ENCODE measurements around the gene ABCG2.
A peak's percentile ranks its signal among the peaks of the same experiment; 100 is the strongest.

ABCG2 gene

DNA sequence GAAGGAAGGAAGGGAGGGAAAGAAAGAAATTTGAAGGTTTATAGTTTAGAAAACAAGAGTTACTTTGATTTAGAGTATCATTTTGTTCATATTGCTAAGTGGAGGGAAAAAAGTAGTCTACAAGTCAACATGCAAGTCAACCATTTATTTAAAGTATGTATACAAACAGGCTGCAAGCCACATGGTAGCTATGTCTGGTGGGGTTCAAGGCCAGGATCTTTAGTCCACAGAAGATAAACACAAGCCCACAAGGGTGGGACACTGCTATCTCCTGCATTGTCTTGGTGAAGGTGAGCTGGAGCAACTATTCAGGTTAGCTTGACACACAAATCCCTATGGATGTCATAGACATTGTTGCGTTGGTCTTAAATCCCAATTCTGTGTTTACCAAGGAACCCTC lies 71.4 kb downstream of the ABCG2 start:
- H3K4me3 ChIP-seq, result no peak overlapping the region

DNA sequence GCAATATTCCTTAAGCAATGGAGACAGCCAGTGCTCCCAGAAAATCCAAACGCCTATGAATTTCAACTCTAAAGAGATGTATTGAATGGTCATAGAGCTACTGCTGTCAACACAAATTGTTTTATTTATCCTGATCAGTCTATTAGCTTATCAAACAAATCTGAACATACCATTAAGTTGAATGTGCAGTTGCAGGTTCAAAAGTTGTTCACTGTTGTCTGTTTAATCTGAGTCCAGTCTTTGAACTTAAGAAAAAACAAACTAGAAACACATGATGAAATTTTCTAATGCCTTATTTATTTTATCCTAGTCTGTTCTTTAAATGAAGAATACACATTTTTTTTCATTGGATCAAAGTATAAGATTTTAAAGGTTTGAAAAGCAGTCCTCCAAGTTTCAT lies 77.8 kb downstream of the ABCG2 start:
- H3K27ac ChIP-seq, result no peak overlapping the region
- H3K4me3 ChIP-seq, result no peak overlapping the region

More for the DNA sequence above, 71.4 kb downstream of the ABCG2 start:
- H3K27ac ChIP-seq, result no peak overlapping the region

DNA sequence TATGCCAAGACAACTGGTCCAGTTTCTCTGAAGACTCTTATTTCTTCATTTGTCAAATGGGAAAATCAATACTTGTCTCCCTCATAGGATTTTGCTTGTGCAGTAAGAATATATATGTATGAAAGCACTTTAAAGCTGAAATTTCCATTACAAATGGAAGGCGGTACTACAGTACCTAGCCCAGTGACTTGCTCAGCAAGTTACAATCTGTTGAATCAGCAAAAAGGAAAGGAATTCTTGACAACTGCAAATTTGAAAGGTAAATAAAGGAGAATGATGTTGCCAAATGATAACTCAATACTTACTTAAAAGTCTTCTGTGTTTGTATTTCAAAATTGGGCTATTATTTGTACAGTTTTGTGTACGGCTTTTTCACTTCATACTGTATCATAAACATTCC lies 79.9 kb downstream of the ABCG2 start:
- peak overlapping the region in 3 of 21 experiments; percentile 17 to 54 (median 33) for H3K27ac ChIP-seq
- H3K4me3 ChIP-seq, result no peak overlapping the region

DNA sequence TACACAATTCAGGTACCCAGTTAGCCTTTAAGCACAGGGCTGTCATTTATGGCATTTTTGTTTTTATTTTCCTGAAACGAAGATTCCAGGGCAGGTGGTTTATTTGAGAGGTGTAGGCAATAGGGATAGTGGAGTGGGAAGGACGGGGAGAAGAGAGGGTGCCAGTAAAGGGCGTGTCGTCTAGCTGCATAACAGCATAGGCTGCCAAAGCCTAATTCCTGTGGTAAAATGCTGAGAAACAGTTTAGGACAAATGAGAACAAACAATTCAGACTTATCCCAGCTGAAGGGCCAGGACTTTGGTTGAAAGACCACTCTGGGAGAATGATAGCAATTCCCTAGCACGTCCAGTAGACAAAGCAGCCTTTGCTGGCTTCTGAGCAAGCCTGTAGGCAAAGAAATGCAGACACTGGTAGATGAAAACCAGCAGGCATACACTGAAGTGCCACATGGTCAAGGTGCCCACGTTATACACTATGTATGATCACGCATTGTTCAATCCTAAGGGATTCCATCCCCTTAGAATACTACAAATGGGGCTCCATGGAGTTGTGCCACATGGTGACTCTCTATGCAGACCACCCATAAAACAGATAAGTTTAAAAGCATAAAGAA lies 80.4 kb downstream of the ABCG2 start:
- H3K4me3 ChIP-seq, result no peak overlapping the region
- H3K27ac ChIP-seq, result peak overlapping the region in 3 of 21 experiments; percentile 17 to 54 (median 33)

DNA sequence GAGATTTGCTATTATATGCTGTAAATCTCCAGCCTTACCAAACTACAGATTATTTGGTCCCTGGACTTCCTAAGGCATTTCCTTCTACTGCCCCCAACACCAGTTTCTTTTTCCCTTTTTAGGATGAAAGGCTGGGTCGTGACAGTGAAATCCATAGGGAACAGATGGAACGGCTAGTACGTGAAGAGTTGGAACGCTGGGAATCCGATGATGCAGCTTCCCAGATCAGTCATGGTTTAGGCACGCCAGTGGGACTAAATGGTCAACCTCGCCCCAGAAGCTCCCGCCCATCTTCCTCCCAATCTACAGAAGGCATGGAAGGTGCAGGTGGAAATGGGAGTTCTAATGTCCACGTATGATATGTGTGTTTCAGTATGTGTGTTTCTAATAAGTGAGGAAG lies 83.1 kb downstream of the ABCG2 start:
- Histone ChIP-seq H3K4me3 (no peak overlapping the region), H3K27ac (no peak overlapping the region)

DNA sequence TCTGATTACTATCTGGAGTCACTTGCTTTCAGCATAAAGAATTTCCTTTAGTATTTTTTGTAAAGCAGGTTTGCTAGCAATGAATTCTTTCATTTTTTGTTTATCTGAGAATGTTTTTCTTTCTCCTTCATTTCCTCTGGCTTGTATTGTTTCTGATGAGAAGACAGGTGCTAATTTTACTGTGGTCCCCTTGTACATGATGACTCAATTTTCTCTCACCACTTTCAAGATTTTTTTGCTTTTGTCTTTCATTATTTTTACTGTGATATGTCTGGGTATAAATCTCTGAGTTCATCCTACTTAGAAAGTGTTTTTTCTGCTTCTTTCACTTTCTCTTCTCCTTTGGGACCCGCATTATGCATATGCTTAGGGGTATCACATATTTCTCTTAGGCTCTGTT lies 88.4 kb downstream of the ABCG2 start:
- no peak overlapping the region for H3K4me3 ChIP-seq
- no peak overlapping the region for H3K27ac ChIP-seq

DNA sequence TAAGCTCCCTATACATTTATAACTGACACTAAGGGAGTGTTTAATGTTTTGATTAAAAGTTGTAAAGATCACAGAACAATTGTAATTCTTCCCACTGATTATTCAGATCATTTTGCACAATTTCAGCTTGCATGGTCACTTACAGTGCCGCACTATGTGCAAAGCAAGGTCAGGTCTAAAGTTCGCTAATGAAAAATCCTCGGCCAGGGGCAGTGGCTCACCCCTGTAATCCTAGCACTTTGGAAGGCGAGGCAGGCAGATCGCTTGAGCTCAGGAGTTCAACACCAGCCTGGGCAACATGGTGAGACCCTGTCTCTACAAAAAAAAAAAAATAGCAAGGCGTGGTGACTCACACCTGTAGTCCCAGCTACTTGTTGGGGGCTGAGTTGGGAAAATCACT lies 94.0 kb downstream of the ABCG2 start:
- no peak overlapping the region for H3K4me3 ChIP-seq
- no peak overlapping the region for H3K27ac ChIP-seq

DNA sequence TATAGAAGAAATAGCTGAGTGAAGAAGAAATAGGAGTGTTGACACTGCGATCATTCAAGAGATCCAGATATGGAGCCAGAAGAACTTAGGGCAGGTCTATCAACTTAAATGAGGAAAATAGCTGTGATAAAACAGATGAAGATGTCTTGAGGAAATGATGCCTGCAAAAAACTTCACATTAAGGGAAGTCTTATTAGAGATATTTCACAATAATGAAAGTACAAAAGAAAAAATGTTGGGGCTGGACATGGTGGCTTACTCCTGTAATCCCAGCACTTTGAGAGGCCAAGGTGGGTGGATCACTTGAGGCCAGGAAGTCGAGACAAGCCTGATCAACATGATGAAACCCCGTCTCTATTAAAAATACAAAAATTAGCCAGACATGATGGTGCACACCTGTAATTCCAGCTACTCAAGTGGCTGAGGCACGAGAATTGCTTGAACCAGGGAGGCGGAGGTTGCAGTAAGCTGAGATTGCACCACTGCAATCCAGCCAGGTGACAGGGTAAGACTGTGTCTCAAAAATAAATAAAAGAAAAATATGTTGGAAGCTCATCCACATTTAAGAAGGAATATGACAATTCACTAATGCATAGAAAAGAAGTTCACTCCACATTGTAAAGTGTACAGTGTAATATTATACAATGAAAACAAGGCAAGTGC lies 94.7 kb downstream of the ABCG2 start:
- Histone ChIP-seq H3K27ac (no peak overlapping the region), H3K4me3 (no peak overlapping the region)

DNA sequence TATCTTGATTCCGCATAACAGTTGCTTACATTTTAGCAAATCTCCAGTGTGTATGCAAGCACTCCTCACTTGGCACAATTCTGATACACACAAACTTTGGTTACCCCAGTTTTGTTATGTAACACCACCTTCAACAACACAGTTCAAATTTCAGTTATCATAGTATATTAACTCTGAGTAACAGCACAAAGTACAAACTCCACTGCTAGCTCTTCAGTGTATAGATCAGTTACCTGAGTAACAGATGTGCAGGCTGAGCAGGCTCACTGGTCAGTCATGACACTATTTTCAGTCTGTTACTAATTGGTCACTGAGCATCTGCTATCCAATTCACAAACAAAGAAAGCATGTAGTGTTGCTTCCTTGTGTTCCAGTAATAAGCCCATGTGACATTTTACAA lies 95.6 kb downstream of the ABCG2 start:
- no peak overlapping the region for H3K27ac ChIP-seq

DNA sequence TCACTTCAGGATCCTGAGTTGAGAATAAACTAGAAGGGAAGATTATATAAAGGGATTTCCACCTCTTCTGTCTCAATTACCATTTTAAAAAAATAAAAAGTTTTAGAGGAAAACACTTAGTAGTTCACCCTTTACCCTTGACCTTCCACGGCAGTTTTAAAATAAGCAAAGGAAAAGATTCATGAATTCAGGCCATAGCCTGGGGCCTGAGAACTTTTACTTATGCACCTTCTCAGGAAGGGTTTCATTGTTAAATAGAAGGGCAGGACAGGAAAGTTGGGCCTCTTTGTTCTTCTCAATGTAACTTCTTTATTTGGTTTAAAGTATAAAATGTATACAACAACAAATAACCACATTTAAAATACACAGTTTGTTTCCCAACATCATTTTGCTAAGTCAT lies 96.1 kb downstream of the ABCG2 start:
- Histone ChIP-seq H3K4me3 (no peak overlapping the region), H3K27ac (no peak overlapping the region)

More for the DNA sequence above, 95.6 kb downstream of the ABCG2 start:
- no peak overlapping the region for H3K4me3 ChIP-seq

DNA sequence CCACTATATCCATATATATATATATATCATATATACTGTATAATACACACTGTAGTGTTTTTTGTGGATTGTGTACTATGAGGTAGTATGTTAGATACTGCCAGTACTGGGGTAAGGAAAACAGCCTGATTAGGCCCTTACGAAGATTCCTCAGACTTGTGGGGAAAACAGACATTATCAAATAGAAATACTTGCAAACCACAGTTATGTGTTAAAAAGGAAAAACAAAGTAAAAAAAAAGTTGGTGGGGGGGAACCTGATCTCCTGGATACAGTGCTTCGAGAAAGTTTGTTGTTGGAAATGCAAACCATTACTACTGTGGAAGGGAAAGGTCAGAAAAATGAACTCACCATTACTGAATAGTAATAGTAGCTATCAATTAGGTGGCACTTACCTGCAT lies 98.0 kb downstream of the ABCG2 start:
- Histone ChIP-seq H3K4me3 (no peak overlapping the region), H3K27ac (no peak overlapping the region)

DNA sequence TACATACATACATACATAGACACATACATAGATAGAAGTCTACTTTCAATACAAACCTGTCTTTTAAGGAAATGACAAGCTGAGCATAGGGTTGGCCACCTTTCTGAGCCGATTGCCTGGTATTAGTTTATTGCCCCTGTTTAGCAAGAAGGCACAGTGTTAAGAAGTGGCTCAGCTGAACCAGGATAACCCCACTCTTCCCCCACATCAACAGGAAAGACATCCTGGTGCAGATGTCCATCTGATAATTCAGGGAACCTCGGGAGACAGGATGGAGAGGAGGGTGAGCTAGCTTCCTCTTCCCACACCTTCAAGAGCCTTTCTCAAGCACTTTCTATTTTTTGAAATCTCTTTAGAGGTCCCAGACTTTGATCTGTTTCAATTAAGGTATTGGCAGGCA lies 98.7 kb downstream of the ABCG2 start:
- H3K27ac ChIP-seq, result no peak overlapping the region

DNA sequence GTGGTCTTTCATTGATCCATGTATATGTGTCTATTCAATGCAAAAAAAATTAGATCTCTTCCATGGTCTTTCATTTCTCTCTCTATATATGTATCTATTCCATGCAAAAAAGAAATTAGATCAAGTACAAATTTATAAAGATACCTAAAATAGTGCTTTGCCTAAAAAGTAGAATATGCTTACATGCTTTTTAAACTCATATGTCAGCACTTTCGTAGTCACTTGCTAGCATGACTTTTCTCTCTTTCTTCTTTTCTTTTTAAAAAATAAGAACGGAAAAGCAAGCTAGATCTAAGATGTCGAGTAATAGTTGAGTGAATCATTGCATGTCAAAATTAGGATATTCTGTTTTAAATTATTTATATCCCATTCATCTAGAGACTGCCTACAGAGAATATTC lies 100.1 kb downstream of the ABCG2 start:
- no peak overlapping the region for H3K4me3 ChIP-seq

More for the DNA sequence above, 98.7 kb downstream of the ABCG2 start:
- no peak overlapping the region for H3K4me3 ChIP-seq

DNA sequence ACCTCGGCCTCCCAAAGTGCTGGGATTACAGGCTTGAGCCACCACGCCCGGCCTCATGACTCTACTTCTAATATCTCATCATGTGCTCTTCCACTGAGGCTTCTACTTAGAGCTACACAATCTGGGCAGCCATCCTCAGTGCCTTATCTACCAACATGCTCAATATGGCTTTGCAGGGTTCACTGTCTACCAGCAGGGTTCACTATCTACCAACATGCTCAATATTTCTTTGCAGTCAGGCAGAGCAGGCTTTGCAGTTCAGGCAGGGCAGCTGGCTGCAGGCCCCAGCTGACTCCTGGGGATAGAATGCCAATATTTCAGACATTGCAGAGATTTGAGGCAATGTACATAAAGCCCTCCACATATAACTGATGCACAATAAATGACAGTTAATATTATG lies 103.5 kb downstream of the ABCG2 start:
- Histone ChIP-seq H3K27ac (no peak overlapping the region), H3K4me3 (no peak overlapping the region)

More for the DNA sequence above, 100.1 kb downstream of the ABCG2 start:
- H3K27ac ChIP-seq, result no peak overlapping the region

DNA sequence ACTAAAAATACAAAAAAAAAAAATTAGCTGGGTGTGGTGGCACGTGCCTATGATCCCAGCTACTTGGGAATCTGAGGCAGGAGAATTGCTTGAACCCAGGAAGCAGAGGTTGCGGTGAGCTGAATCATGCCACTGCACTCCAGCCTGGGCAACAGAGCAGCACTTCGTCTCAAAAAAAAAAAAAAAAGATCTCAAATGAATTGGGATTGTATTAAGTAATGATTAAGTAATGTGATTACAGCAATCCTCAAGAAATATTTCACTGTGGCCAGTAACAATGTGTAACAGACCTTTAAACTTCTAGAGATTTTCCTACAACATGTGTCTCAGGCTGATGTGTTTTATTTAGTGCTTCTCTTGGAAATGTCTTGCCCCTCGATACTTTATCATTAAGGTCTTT lies 104.2 kb downstream of the ABCG2 start:
- Histone ChIP-seq H3K4me3 (no peak overlapping the region), H3K27ac (no peak overlapping the region)

DNA sequence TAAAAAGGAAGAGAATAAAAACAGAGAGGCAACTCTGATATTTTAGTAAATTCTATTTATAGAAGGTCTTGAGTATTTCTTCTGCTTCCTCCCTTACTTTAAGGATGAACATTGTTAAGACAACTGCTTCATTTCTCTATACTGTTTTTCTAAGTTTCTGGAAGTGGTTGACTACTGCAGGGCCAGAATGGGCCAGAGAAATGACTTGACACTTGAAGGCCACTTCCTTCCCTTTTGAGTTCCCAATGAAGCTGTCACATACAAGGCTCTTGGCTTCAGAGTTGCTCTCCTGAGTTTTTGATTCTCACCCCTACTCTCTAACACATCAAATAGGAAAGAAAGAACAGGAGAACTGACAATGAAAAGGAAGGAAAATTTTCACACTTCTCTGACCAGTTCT lies 113.4 kb downstream of the ABCG2 start:
- no peak overlapping the region for H3K4me3 ChIP-seq
- H3K27ac ChIP-seq, result no peak overlapping the region

DNA sequence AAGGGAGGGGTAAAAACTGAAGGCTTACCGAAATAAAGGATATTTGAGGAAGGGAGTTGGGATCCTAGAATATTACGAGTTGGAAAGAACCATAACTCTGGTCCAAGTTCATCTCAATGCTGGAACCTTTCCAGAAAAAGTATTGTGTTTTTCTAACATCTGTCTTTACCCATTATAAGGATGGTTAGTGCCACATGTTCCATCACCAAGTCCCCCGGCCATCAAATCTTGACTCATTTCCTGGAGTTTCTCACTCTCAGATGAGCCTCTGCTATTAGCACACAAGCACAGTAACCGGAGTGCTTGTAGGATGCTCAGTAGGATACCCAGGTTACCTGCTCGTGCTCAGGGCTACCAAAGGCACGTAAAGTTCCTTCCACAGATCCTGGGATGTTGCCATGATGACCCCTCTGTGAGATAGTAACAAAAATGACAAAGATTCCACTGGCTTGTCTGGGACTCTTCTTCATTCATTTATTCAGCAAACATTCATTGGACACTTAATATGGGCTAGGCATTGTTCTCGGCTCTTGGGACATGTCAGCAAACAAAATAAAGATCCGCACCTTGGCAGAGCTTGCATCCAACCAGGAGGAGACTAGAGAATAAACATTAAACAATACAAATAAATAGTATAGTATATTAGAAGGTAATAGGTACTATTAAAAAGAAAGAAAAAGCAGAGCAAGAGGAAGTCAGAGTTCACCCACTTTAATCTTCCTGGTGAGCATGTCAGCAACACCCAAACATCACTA lies 114.7 kb downstream of the ABCG2 start:
- Histone ChIP-seq H3K4me3 (no peak overlapping the region), H3K27ac (no peak overlapping the region)

DNA sequence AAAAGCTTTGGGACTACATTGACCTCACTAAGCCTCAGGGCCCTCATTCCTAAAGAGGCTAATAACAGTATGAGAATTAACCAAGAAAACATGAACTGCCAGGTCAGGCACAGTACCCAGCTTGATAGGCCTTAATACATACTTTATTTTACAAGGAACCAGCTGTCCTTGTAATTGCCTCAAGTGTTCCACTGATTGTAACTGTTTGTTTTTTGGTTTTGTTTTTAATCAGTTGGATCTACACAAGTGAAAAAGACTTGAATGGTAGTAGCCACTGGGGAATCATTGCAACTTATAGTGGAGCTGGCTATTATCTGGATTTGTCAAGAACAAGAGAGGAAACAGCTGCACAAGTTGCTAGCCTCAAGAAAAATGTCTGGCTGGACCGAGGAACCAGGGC lies 115.4 kb downstream of the ABCG2 start:
- Histone ChIP-seq H3K27ac (peak overlapping the region in 1 of 21 experiments; percentile 19), H3K4me3 (no peak overlapping the region)

DNA sequence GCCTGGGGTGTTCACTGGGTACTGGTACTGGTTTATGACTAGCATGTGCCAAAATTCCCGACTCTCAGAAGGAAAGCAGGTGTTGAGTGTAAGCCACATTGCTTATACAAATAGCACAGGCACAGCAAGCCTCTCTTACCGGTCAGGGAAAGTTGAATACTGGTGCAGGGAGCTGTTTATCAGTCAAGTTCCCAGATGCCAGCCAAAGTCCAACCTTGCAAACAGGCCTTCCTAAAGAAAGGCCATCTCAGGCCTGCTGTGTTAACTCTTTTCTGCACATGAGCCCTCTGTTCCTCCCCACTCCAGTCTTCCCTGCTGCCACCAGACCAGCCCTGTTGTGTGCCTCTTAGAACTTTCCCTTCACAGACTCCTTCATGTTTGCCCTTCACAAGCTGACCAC lies 116.8 kb downstream of the ABCG2 start:
- no peak overlapping the region for H3K27ac ChIP-seq
- H3K4me3 ChIP-seq, result no peak overlapping the region

DNA sequence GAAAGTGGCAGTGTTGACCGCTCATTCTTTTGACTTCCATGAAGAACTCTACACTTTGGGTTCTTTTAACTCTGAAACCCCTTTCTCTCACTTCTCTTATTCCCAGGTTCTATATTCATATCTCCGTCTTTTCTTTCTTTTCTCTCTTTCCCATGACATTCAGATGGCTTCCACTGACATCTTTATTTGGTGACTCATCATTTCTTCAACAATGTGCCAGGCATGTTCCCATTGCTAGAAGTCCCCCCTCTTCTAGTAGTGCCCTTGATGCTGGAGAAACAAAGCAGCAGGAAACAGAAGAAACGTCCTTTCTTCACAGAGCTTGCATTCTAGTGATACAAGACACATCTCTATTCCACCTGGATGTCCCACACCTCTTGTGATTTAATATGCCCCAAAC lies 117.7 kb downstream of the ABCG2 start:
- no peak overlapping the region for H3K27ac ChIP-seq
- H3K4me3 ChIP-seq, result no peak overlapping the region

All from skin epidermis (tissue), 12 donors.